GM18519 (cell line): ENCODE measurements around the gene MSH2.

Experiments
- ATAC-seq: cut with Tn5 transposase; IDR thresholded peaks from one replicate; pipeline ENCODE4 v1.9.1; 2021; ENCODE audit warnings: mild to moderate bottlenecking, moderate library complexity; ENCODE audit not compliant: unreplicated experiment, low FRiP score

Gene MSH2

DNA sequence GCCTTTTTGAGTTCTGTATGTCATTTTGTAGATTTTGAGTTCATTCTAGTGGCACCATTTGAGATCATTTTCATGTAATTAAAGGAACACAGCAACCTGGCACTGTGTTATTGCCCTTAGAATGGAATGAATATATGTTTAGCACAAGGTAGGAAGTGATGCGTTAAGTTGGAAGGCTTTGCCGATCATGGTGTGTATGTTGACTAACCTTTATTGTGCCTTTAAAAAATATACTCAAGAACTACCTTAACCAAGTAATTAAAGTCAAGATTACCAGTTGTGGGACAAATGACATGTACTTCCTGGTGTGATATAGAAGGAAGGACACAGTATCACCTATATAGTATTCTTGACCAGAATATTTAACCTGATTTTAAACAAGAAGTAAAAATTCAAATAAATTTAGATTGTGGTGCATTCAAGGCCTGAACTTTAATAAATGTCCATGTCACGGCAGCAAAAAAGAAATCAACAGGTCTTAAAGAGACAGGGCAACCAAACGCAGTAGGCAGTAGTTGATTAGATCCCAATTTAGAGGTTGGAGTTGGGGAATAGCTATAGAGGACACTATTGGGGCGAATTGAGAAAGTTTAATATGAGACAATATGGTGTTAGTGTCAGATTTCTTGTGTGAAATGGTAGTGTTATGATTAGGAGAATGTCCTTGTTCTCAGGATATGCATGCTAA, 68.6 kb downstream of the MSH2 start:
- no peak for ATAC-seq

DNA sequence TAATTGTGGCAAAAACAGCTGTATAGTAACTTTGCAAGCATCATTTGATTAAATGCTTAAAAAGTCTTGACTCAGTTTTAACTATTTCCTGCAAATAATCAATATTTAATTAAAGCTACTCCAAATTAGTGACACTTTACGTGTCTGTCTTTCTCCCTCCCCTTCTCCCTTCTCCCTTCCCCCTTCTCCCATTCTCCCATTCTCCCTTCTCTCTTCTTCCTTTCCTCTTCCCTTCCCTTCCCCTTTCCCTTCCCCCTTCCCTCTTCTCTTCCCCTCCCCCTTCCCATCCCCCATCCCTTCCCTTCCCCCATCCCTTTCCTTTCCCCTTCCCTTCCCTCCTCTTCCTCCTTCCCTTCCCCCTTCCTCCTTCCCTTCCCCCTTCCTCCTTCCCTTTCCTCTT, 76.9 kb downstream of the MSH2 start:
- ATAC-seq, result no peak

DNA sequence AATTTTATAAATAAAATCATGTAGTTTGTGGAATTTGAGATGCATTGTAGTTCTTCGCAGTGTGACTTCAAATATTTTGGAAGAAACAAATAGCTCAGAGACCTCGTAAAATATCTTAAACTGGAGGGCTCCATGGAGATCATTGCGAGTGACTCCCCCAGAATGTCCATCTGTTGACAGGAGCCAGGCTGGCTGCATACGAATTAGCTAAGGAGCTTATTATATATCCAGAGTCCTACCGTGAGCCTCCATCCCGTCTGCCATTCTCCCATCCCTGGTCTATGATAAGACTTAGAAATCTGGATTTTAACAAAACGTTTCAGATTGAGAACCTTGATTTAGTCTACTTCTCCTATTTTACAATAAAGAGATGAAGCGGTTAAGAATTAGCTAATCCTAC, 80.2 kb downstream of the MSH2 start:
- ATAC-seq, result no peak

DNA sequence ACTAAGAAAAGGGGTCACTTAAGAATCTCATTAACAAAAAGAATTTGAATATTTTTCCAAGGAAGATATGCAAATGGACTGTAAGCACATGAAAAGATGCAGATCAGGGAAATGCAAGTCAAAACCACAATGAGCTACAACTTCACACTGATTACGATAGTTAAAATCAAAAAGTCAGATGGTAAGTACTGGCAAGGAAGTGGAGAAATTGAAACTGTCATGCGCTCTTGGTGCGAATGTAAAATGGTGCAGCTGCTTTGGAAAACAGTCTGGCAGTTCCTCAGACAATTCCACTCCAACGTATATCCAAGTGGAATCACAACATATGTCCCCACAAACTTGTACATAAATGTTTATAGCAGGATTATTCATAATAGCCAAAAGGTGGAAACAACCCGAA, 81.4 kb downstream of the MSH2 start:
- ATAC-seq, result no peak

DNA sequence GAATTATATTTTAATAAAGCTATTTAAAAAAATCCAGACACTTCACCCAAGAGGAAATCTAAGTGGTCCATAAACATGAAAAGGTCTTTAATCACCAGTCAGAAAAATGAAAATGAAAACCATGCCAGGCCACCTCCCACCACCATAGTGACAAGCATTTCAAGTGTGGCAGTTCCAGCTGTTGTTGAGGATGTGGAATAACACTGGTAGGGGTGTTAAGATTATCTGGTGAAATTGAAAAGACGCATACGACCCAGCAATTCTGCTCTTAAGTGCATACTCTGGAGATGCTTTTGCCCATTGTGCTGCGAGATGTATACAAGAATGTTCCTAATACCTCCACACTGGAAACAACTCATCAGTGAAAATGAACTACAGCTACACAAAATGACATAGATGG, 82.2 kb downstream of the MSH2 start:
- ATAC-seq, result no peak

DNA sequence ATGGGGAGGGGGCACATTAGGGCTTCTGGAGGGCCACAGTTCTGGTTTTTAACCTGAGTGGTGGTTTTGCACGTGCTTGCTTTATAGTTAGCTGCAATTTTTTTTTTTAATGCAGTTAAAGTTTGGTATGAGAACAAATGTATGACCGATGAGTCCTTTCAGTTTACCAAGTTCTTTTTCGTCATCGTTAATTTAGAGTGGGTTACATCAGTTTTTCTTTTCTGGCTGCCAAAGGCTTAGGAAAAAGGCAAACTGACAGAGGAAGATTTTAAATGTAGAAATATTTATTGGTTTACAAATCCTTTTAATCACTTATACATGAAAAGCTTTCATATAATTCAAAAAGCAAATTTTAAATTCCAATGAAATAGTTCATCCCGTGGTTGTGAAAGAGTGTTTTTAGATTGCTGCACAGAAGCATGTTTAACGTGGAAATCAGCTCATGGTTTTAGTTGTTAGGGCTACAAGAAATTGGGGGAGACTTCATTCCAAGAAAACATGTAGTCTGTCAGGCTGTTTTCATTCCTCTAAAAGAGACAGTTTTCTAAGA, 82.9 kb downstream of the MSH2 start:
- no peak for ATAC-seq

DNA sequence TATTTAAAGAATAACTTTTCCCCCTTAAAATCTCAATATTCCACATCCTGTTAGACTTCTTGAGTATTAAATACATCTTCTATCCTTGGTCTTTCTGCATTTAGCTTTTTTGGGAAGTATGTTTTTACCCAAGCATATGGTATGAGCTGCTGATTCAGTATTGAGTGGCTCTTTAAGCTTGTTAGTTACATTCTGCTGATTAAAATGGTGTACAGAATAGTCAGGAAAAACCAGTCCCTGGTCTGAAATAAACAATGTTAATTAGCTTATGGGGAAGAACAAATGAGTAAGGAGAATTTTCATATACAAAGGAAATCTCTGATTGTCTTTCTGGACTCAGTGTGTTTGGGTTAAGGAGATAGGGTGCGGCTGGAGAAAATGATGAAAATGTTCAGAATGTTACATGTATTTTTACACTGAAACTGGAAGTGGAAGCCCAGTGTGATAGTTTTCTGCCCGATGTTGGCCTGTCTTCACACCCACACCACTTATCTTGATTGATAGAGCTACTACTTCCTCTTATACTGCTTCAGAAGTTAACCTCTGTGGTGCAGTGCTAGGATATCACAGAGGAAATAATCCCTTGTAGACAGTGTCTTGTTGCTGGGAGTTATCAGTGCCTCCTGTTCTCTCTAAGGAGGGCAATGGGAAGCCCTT, 84.0 kb downstream of the MSH2 start:
- ATAC-seq, result peak; percentile 85

DNA sequence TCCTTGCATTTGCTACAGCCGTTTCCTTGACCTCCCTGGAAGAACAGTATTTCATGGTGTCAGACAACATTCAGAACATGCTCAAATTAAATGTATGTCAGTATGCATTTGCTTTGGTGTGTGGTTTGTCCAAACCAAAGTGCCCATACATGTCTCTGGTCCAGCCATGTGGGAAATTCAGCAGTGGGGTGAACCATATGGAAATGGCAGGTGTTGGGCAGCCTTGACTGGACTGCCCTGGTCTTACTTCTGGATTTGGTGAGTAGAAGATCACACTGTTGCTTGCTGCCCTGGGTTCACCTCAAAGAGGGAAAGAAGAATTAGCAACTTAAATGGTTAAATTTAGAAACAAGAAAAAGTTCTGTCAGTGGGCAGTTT, 84.5 kb downstream of the MSH2 start:
- no peak for ATAC-seq

DNA sequence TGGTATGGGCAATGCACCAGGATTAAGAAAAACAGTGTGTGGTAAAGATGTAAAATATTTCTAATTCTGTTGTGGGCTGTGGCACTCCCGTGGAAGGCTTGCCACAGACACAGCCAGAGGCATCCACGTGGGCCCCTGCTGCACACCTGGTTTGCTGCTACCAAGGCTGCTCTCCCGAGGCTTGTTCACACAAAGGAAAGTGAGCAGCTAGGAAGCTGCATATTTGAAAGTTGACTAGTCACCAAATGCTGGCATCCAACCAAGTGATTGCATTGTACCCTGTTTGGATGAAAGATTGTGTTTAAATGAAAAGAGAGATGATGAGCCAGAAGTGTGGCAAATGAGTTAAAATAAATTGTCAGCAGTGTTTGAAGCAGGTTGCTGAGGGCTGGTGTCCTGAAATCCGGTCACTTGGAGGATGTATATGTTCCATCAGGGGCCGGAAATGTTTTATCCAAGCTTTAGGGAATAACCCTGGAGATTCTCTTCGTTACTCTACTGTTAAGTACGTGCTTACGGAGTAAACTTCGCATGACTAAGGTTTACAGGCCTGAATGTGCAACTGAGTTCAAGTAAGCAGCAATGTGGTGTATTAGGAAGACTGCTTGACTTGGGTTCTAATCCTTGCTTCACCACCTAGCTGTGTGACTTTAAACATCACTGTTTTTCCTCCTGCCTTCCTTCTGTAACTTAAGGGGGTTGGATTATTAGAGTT, 86.1 kb downstream of the MSH2 start:
- no peak for ATAC-seq

DNA sequence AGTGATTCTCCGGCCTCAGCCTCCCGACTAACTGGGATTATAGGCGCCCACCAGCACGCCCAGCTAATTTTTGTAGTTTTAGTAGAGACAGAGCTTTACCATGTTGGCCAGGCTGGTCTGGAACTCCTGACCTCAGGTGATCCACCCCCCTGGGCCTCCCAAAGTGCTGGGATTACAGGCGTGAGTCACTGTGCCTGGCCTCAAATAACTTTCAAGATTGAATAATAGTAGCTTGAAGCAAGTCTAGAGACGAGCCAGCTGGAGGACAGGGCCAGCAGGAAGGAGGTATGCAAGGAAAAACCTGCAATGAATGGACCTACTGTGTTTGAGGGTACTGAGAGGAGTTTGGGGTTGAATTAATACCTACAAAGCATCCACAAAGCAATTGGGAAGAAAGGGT, 87.5 kb downstream of the MSH2 start:
- no peak for ATAC-seq

DNA sequence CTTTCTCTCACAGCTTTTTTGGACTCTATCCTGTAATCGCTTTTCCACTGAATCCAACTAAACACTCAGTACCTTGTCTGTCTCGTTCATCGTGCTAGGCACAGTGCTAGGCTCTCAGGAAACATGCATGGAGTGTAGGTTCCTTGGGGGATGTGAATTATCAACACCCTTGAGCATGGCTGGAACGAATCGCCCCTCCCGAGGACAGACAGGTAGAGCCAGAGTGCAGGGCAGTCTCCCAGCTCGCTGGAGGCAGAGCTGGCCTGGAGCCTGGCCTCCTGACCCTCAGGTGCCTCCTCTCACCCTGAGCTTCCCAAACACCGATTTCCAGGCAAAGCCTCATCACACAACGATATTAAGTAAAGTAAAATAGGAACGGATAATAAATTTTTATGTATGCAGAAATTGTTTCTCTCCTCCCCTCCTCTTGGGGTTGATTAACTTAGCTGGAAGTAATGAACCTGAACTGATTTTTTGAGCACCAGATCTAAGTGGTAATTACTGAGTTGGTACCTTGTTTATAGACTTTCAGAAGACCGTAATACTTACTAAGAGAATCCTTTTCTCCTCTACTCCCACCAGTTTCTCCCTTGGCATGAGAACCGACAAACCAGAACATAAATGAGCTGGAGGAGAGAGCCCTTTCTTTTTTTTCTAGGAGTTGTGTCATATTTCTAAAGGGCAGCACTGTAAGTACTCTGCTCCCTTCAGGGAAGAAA, 90.5 kb downstream of the MSH2 start:
- no peak for ATAC-seq

DNA sequence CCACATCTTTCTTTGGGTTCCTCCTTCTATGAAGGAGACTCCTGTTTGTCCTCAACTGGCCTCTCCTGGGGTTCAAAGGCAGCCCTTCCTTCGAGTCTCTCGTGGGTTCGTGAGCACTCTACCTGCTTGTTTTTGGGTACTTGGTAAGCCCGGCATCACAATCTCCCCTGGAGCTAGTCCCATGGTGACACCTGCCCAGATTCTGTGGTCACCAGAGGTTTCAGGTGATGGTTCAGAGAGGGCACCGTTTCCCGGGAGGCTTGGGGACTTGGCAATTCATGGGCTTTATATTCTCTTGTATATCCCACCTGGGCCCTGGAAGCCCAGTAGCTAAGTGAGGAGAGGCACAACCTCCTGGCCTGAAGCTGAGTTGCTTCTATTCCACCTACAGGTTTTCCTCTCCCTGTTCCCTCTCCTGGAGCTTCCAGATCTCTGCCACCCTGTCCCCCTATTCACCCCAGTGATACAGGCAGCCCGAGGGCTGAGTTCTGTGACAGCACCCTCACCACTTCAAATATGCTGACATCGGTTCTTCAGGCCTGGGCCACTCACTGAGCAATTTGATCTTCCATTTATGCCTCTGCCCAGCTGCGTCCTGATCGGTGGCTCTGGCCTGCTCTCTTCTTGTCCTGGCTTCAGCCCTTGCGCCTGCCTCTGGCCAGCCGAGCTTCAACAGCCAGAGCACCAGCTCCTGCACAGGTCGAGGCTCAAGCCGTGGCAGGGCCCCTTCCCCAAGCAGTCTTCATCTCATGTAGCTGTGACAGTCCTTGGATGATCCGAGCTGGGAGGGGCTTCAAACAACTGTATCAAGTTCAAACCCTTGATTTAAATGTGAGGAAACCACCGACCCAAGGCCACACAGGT, 91.5 kb downstream of the MSH2 start:
- no peak for ATAC-seq

DNA sequence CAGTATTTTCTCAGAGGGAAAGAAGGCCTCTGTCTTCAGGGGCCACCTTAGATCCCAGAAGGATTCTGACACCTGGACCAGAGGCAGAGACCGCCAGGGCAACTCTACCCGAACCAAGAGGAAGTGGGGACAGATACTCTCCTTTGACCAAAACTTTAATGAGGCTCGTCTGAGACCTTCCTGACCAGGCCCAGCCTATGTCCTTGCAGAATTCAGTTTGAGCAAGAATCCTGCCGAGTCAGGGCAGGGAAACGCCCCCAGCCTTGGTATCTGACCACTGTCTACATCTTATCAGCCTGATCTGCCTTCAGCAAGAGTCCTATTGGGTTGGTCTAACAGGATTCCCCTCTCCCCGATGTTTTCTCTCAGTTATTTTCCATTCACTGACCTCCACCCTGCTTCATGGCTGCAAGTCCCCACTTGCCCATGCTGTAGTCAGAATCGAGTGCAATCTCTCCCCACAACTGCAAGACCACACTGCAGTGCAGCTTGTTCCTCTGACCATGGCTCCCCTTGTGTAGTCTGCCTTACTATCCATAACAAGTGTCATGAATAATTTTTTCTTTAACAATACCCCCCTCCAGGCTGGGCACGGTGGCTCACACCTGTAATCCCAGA, 95.0 kb downstream of the MSH2 start:
- ATAC-seq, result no peak

DNA sequence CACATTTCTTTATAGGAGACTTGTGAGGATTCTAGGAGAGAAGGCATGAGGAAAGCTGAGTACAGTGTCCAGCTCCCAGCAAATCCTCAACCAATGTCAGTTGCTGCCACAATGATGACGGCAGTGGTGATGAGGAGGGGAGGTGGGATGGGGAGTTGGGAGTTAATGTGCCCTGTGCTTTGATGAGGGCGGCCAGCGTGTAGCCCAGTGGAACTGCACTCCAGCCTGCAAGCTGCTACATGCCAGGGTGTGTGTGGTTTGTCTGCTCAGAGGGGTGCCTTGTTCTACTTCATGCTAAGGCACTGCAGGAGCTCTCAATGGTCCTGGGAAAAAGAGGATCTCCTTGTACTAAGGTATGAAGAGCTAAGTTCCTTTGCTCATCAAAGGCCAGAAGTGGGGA, 96.1 kb downstream of the MSH2 start:
- no peak for ATAC-seq

DNA sequence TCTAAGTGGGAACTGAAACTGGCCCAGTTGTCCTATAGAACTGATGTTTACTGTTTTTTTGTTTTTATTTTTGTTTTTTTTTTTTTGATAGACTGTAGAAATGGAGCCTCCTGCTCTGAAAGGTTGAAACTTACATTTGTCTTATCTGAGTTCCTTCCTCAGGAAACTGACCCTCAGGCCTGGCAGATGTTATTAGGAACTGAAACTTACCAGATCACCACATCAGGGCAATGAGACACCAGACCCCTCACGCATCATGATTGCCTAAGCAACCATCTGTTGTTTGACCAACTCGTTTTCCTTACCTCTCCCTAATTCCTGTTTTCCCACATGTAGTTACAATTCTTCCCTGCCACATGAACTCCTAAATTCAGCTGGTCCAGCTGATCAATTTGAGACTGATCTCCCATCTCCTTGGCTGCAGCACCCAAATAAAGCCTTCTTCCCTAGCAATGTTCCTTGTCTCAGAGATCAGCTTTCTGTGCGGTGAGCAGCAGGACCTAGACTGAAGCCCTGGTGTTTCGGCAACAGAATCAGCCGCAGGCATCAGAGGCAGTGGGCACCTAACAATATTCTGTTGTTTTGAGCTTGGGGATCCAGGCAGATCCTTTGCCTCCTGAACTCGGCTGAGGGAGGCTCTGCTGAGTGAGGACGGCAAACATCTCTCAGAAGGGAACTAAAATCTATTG, 96.8 kb downstream of the MSH2 start:
- no peak for ATAC-seq

DNA sequence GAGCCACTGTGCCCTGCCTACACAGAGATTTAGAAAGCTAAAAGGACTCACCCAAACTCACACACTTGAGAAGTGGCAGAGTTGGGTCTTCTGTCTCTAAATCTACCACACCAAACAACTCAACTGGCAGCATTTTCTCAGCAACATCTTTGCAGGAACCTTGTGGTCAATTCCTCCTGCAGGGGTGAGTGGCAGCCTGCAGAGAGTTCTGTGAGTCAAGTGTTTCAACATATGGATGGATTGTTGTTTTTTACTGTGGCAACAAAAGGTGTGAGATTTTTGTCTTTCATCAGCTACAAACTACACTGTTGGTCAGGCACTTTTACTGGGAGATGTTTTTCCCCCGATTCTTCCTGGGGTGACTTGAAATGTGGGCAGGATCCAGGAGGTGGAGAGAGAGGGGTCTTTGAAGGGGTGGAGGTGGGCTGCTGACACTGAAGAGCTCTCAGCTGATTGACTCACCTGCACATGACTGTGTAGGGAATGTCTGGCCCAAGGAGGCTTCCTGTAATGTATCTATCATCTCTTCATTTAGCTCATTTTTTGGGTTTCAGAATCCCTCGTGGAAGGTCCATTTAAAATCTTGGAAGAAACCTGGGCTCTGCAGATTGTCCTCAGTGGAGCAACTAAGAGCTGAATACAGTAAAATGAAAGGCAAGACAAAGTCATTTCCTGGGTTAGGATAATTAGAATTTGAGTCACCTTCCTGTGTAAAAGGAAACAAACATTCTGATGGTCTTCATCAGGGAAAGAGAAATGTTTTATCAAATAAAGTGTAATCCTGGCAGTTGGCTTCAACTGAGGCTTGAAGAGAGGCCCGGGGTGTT, 98.6 kb downstream of the MSH2 start:
- no peak for ATAC-seq

DNA sequence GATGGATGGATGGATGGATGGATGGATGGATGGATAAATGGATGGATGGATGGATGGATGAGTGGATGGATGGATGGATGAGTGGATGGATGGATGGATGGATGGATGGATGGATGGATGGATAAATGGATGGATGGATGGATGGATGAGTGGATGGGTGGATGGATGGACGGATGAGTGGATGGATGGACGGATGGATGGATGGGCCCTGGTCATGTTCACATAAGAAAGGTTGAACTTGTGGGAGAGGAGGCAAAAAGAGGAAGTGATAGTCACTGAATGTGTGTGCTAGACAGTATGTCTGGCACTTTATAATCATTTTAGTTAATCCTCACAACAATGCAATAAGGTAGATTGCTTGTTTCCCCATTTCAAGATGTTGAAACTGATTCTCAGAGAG, 99.5 kb downstream of the MSH2 start:
- peak; percentile 73 for ATAC-seq

DNA sequence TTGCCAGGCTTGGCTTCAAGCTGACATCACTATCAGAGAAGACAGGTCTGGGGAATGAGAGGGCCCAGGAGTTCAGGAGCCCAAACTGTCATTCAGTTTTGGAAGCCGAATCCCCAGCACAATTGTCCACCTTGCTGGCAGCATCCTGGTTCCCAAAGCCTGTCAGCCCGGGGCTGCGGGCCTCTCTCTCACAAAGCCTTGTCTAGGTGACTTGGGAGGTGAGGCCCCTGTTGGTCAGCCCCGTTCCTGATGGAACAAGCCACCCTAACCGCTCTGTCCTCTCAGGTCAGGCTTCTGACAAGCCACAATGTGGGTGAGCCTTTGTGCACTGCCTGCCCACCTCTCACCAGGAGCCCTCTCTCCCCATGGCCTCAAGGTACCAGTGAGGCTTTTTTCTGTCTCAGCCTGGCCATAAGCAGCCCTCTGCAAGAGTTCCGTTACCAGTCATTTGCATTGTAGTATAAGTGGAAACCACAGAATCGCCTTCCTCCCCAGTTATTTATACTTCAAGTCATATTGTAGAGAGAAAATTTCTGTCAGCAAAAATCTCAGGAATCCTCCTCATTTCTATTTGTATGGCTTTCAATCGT, 100.6 kb downstream of the MSH2 start:
- ATAC-seq, result peak; percentile 57
